K562 treated with DMSO at 1 percent for 24 hours (cell line): Measurements from ENCODE around the gene PNMA8B. TPM values are rescaled to one million over a fixed set of nuclear protein-coding genes. Genes with fewer than 3 reads are reported as not detected.

Source experiments
- total RNA-seq: library from RNA; unstranded; fragments of 300-600 nt; gene quantifications from 2 replicates; pipeline ENCODE4 v1.2.3, GENCODE V29; 2022; ENCODE audit warnings: low read depth; ENCODE audit not compliant: insufficient read depth

The PNMA8B gene
- not detected in 2 replicates for total RNA-seq

GRCh38 chr19:46495786-46496099, at the start of gene PNMA8B:
TSS of gene PNMA8B (minus strand) at chr19:46495867. CDS start at chr19:46495465, 402 bp downstream.

GRCh38 chr19:46471116-46471733, 24.4 kb downstream of the PNMA8B start, which contains the start of gene PNMA8A:
TSS of gene PNMA8A (minus strand) at chr19:46471563. CDS start at chr19:46471035, 528 bp downstream.

Other genes starting within 250 kb of the PNMA8B start
- 0.41 TPM in 1 of 2 replicates, not detected in the other for gene HIF3A, start 198.8 kb downstream of the PNMA8B start, total RNA-seq
- gene PPP5C, start 148.8 kb downstream of the PNMA8B start, total RNA-seq, result 95.9 and 108 TPM in 2 replicates
- gene CCDC8, start 82.3 kb downstream of the PNMA8B start, total RNA-seq, result 14.2 and 14.4 TPM in 2 replicates
- gene PNMA8C, start 66.9 kb downstream of the PNMA8B start, total RNA-seq, result not detected in 2 replicates
- gene PNMA8A, start 24.3 kb downstream of the PNMA8B start, total RNA-seq, result 16.6 and 17.2 TPM in 2 replicates
- gene CALM3, start 105.5 kb upstream of the PNMA8B start, total RNA-seq, result 359 and 376 TPM in 2 replicates
- gene PTGIR, start 129.2 kb upstream of the PNMA8B start, total RNA-seq, result not detected in 2 replicates
- gene GNG8, start 140.3 kb upstream of the PNMA8B start, total RNA-seq, result not detected in 2 replicates
- gene DACT3, start 165.3 kb upstream of the PNMA8B start, total RNA-seq, result 5.0 and 5.6 TPM in 2 replicates
- gene PRKD2, start 221.2 kb upstream of the PNMA8B start, total RNA-seq, result 79.6 and 82.6 TPM in 2 replicates